Esophagus mucosa (tissue), 1 donor: ENCODE results near the gene GLIPR1L1. TPM values are rescaled to one million over a fixed set of nuclear protein-coding genes. Genes with fewer than 3 reads are reported as not detected.

ENCODE experiments used
- ATAC-seq: fragments of 200-7000 bp; cut with Tn5 transposase; one replicate; pipeline ENCODE4 v1.9.1; 2020
- total RNA-seq: library from RNA; stranded (reverse); gene quantifications from one replicate; pipeline ENCODE4 v1.2.4, GENCODE V29; 2023
- donor health status: DM: yes; HTN: yes; CAD: no.

GLIPR1L1 gene
- total RNA-seq, 1 donor from 2014 or later: not detected

DNA sequence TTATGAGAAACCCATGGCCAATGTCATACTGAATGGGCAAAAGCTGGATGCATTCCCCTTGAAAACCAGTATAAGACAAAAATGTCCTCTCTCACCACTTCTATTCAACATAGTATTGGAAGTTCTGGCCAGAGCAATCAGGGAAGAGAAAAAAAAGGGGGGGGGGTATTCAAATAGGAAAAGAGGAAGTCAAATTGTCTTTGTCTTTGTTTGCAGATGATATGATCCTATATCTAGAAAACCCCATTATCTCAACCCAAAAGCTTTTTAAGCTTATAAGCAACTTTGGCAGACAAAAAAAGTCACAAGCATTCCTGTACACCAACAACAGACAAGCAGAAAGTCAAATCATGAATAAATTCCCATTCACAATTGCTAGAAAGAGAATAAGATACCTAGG lies 19.5 kb downstream of the GLIPR1L1 start:
- no peak for ATAC-seq

DNA sequence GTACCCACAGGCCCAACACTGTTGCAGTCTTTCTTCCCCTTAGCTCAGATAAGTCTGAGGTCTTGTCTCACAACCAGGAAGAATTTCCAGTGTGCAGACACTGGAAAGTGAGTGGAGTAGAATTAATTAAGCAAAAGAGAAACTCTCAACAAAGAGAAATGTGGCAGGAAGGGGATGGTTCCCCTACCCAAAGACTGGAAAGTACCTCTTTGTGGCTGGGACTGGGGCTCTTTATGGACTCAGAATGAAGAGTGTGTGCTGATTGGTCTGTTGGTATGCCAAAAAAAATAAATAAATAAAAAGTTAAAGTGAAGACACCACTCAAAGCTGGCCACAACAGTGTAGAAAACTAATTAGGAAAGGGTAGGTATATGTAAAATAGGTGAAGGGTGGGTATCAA lies 26.4 kb downstream of the GLIPR1L1 start:
- no peak for ATAC-seq

DNA sequence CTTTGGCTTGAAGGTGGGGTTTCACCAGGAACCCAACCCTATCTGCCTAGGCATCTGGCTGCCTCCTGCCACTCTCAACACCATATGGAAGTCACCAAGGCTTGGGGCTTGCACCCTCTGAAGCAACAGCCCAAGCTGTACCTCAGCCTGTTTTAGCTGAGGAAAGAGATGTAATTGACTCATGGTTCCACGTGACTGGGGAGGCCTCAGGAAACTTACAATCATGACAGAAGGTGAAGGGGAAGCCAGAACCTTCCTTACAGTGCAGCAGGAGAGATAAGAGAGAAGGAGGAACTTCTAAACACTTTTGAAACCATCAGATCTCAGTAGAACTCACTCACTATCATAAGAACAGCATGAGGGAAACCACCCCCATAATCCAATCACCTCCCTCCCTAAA lies 26.9 kb downstream of the GLIPR1L1 start:
- no peak for ATAC-seq

DNA sequence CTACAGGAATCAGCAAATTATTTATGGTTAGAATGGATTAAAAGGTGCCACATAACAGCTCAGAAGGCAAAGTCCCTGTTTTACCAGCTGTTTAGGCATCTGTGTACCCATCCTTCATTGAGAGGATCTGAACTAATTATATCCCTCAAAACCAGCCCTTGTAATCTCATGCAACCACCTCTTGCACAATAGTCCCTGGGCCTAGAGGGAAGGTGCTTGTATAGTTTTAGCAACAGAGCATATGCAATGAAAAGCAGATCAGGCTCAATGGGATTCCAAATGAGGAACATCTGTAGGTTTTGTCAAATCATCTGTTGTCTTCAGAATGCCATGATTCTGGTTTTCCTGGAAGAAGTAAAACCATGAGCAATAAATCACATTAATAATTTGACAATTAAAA lies 30.4 kb downstream of the GLIPR1L1 start:
- ATAC-seq: no peak

GRCh38 chr12:75366629-75367028 lies 32.2 kb downstream of the GLIPR1L1 start:
- ATAC-seq: no peak

GRCh38 chr12:75374971-75375370 lies 40.5 kb downstream of the GLIPR1L1 start:
- ATAC-seq: no peak

DNA sequence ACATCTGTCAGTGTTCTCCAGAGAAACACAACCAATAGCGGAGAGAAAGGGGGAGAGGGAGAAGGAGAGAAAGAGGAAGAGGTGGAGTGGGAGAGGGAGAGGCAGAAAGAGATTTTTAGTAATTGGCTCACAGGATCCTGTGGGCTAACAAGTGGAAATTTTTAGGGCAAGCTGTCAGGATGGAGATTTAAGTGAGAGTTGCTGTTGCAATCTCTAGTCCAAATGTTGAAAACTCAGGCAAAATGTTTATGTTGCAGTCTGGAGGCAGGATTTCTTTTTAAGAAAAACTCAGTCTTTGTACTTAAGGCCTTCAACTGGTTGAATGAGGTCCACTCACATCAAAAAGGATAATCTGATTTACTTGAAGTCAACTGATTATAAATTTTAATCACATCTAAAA lies 43.9 kb downstream of the GLIPR1L1 start:
- no peak for ATAC-seq

- peak; percentile 46 for ATAC-seq
Measured at GRCh38 chr12:75389061-75389460, 54.6 kb downstream of the GLIPR1L1 start.

GRCh38 chr12:75389706-75390105 lies 55.2 kb downstream of the GLIPR1L1 start:
- ATAC-seq: no peak

GRCh38 chr12:75390156-75390898 lies 55.9 kb downstream of the GLIPR1L1 start:
- peak; percentile 41 for ATAC-seq

DNA sequence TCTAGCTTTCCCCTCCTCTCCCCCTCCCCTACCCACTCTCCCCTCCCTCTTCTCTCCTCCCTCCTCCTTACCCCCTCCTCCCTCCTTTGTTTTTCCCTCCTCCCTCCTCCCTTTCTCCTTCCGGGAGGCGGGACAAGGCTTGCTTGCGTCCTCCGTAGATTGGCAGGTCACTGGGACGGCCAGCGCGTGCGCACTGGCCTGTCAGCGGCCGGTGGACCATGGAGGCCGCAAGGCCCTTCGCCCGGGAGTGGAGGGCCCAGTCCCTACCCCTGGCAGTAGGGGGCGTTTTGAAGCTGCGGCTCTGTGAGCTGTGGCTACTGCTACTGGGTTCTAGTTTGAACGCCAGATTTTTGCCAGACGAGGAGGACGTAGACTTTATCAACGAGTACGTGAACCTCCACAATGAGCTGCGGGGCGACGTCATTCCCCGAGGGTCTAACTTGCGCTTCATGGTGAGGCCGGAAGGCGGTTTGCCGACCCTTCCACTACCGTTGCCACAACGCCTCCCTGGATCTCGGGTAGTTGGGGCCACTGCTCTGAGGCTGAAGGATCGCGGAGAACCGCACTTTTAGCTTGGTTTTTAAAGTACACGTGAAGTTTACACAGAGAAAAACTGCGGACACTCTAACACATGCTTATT lies 56.5 kb downstream of the GLIPR1L1 start, which contains the start of gene GLIPR1L2:
GLIPR1L2 (plus strand) TSS at position 191 of the 640 bp plus-strand sequence; CDS start at position 219, 28 bp downstream.
- ATAC-seq: peak; percentile 100

DNA sequence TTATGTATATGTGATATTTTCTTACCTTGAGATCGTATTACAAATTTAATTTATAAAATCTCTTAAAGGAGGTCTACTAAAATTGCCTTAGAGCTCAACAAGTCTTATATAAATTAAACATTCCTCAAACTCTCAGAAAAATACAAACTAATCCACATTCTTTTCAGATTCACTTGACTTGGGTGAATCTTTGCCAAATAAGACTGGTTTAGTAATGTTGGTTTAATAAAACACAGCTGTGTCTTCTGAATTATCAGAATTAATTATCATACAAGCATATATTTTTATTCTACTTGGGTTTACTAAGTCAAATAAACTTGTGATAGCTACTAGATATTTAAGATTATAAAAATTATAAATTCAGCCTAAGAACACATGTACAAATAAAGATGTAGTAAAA lies 69.8 kb downstream of the GLIPR1L1 start:
- no peak for ATAC-seq

DNA sequence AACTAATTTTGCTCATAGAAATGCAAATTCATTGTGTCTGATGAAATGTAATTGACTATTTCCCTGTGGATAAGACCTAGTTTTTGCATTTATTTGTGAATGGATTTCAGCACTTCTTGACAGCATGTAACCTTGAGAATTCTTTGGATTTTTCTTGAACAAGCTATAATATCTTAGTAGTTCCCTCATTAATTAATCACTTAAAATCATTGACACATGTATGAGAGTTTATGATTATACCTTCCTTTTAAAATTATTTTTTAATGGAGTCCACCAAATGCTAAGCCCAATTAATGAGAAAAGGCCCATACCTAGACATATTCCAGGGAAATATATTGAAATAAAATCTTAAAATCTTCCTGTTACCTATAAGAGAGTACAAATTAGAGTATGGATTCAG lies 73.2 kb downstream of the GLIPR1L1 start:
- no peak for ATAC-seq

- no peak for ATAC-seq
Measured at GRCh38 chr12:75409830-75410229, 75.4 kb downstream of the GLIPR1L1 start.

GRCh38 chr12:75414671-75415070 lies 80.2 kb downstream of the GLIPR1L1 start:
- no peak for ATAC-seq

GRCh38 chr12:75419841-75420240 lies 85.4 kb downstream of the GLIPR1L1 start:
- ATAC-seq: no peak

Other genes with a start within 250 kb of the GLIPR1L1 start
- gene KCNC2, start 124.8 kb upstream of the GLIPR1L1 start, total RNA-seq: not detected
- gene CAPS2, start 4.3 kb upstream of the GLIPR1L1 start, total RNA-seq: 5.8 TPM
- 0.24 TPM for gene GLIPR1L2, start 56.4 kb downstream of the GLIPR1L1 start, total RNA-seq
- 4.1 TPM for gene GLIPR1, start 146.1 kb downstream of the GLIPR1L1 start, total RNA-seq
- 46.7 TPM for gene KRR1, start 176.9 kb downstream of the GLIPR1L1 start, total RNA-seq